Kidney glomerular epithelial cell (primary cell): ENCODE measurements around the gene CUTC.
"Not testable (repeated sequence)": the region's sequence is repeated elsewhere in the genome, so short reads cannot be mapped to it uniquely, and the experiment has no call there.

ENCODE experiments used
- DNase-seq: peaks from one replicate; lab custom pipeline; 2025; lab: John Stamatoyannopoulos, UW

The CUTC gene, protein sequence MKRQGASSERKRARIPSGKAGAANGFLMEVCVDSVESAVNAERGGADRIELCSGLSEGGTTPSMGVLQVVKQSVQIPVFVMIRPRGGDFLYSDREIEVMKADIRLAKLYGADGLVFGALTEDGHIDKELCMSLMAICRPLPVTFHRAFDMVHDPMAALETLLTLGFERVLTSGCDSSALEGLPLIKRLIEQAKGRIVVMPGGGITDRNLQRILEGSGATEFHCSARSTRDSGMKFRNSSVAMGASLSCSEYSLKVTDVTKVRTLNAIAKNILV

DNA sequence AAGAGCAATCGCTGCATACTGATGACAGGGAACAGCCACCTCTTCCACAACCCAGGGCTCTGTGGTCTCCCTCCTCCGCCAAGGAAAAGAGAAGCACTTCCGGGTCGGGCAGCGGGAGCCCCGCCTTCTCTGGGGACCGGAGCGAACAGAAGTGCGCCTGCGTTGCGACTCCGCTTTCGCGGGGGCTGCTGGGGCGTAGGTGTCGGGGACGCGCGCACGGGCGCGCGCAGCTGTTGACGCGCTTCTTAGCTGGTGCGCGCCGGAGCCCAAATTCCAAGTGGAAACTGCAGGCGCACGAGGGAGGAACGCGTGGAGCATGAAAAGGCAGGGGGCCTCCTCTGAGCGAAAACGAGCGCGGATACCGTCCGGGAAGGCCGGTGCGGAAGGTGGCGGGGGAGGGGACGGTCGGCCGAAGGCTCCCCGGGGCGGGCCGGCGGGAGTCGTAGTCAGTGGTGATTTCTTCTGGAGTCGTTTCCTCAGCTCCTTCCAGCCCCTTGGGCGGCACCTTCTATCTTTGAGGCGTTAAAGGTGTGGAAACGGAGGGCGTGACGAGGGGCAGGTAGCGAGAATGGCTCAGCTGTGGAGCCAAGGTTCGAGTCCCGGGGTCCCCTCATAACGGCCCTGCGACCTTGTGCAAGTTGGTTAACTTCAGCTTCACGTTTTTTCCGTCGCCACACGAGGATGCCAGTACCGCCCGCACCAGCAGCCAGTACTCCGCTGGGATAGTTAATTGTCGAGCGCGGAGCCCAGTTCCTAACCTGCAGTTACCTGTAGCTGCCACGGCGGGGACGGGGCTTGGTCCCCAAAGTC lies at the start of gene CUTC, which contains the start of gene COX15:
TSS of gene CUTC (plus strand) at position 202 of the 810 bp plus-strand sequence. CDS start at position 317, 115 bp downstream.
TSS of gene COX15 (minus strand) at position 95 of the 810 bp plus-strand sequence. CDS start at position 17, 78 bp downstream.
- peak; percentile 91 for DNase-seq

DNA sequence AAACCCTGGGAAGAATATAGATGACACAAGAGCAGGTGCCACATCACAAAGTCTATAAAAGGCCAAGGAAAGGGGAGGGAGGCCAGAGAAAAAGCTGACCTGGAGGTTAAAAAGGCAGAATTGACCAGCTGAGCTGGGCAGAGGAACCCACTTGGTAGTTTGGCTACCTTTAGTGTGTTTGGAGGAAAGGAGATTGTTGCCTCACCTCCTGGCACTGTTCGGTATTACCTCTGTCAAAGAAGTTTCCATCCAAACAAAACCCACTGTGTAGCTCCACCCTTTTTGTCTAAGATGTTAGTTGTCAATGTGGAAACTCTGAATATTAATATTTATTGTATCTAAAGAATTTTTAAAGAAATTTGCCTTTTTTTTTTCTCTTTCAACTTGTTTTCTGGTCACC lies 49.3 kb upstream of the CUTC start:
- DNase-seq: peak; percentile 45

DNA sequence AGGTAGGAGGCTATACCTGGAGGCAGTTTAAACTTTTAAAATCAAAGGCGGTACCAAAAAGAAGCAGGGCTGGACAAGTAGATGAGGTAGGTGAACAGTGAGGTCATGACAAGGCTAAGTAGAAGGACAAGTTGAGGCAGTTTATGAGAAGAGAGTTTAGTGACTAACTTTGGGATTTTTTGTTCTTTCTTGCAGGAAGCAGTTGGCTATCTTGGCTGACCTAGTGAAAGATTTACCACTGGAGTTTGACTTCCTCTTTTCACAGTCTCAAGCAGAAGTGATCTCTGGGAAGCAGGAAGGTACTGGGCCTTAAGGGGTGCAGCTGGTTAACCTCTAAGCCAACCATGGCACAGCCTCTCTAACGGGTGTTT lies 46.5 kb upstream of the CUTC start:
- no peak for DNase-seq

DNA sequence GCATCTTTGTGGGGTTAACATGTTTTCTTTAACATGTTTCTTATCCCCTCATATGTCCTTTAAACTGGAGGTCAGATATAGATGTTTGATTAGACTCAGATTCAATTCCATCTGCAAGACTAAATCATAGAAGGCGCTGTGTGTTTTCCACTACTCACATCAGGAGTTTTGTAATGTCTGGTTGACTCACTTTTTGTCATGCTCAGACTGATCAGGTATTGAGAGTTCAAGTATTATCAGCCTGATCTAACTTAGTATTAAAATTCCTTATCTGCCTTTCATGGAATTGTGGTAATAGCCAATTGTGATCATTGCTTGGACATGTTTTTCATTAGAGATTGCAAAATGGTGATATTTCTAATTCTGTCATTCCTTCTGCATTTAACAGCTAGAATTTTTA lies 42.6 kb upstream of the CUTC start:
- no peak for DNase-seq

DNA sequence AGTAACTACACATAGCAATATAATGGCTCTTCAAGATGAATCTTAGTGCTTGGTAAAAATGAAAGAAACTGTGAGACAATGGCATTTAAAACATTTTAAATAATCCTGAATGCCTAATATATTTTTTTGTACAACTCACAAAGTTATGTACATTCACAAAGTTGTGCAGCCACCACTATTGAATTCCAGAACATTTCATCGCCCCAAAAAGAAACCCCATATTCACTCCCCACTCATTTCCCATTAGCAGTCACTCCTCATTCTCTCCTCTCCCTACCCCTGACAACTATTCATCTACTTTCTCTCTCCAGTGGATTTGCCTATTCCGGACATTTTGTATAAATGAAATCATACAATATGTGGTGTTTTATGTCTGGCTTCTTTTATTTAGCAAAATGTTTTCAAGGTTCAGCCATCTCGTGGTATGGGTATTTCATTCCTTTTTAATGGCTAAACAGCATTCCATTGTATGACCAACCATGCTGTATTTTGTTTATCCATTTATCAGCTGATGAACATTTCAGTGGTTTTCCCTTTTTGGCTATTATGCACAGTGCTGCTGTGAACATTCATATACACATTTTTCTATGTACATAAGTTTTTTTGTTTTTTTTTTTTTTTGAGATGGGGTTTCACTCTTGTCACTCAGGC lies 38.0 kb upstream of the CUTC start:
- DNase-seq: peak; percentile 76

DNA sequence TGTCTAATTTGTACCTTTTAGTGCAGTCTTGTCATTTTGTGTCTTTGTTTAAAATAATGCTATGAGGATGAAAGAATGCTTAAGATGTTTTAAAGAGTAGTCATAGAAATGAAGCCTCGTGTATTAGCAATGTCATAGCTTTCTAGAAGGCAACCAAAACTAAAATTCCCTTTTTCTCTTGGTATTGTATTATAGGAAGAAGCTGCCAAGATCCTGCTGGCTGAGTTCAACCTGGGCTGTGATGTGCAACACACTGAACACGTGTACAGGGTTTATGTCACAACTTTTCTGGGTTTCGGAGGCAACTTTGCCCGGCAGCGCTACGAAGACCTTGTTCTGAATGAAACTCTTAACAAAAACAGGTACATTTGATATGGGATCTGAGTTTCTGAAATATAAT lies 36.3 kb upstream of the CUTC start:
- no peak for DNase-seq

DNA sequence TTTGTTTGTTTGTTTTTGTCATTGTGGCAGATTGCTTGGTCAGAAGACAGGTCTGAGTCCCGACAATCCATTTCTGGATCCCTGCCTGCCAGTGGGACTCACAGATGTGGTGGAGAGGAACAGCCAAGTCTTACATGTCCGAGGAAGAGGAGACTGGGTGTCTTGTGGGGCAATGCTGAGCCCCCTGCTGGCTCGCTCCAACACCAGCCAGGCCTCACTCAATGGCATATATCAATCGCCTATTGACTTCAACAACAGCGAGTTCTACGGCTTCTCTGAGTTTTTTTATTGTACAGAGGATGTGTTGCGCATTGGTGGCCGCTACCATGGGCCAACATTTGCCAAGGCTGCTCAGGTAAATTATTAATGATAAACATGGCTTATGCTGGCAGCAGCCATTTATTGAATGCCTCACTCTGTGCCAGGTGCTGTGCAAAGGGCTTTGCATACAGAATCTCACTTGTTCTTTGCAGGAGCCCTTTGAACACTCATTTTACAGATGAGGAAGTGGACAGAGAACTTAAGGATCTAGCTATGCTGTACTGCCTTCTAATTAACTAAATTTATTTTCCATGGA lies 33.4 kb upstream of the CUTC start:
- no peak for DNase-seq

DNA sequence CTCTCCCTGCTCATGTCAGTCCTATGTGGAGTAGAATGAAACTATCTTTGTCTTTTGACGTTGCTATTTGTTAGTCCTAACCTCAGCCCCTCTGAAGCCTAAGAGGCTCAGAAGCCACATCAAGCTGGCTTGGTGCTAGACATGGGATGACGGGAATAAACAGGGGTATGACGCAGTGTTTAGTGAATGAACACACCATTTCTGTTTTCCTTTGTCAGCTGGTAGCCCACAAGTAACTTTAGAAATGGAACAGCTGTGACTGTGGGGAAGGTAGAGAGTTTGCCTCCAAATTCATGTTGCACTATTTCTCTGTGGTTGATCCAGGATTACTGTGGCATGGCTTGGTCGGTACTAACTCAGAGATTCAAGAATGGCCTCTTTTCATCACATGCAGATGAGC lies 31.4 kb upstream of the CUTC start:
- no peak for DNase-seq

DNA sequence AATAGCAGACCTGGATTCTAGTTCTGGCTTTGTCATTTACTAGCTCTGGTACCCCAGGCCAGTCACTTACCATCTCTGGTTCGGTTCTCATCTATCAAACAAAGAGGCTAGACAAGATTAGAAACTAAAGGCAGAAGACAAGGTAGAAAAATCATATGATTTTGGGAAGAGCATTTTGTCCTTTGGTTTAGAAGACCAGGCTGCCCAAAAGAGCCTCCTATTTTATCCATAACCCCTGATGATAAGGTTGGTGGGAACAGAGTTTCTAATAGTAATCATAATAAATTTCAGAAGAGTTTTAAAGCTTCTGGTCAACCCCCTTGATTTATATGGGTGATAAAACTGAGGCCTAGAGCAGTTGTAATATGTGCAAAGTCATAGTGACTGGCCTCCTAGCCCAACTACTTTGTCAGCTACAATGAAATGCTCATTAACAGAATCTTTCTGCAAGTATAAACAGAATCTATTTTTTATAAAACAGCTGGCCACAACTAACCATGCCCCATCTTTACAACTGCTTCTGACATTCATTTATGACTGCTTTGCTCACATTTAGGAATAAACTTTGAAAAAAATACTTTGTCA lies 23.5 kb upstream of the CUTC start:
- DNase-seq: no peak

DNA sequence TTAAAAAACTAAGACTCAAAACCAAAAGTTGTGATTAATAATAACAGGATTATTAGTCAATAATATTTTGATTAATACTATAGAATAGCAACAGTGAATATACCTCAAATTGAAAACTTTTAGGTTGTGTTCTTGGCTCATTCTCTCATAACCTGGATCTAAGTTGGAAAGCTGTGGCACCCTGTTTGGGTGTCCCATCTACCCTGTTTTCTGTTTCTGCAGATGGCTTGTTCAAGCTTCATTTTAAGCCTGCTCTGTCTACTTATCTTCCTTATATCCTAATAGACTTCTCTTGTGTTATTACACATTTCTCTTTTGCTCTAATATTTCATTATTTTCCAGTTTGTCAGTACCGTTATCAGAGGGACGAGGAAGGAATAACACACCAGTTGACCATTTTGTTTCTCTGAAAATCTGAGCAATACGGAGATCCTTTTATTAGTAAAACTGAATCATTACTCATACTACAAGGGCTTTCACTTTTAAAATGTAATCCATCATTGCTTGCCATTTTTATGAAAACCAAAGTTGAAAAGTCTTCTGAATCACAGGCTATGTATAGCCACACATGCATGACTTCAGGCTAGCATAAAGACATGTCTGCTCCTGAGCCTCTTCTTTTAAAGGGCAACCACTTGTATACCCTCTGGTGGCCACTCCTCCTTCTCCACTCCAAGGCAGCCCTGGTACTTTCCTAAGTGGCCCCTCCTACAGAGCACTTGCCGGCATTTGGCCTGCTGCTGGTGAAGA lies 22.4 kb upstream of the CUTC start:
- DNase-seq: no peak

DNA sequence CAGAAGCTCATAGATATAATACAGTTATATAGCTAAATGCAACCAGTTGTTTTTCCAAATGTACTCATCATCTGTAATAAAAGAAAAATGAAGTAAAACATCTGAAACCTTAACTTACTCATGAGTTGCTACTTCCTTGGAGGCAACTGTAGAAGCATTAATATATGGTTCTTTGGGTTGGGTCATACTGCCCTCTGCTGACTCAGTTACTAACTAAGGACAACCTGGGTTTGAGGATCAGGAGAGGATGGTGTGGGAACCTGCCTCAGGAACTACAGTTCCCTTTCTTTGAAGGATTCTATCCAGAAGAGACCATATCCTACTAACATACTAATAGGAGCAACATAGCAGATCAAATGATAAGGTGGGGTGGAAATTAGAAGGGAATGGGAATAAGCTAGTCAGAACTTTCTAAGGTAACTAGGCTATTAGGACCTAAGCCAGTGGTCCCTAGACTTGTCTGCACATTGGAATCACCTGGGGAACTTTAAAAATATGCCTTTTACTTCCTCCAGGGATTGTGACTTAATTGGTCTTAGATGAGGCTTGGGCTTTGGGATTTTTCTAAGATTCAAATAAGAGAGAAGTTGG lies 20.8 kb upstream of the CUTC start:
- DNase-seq: peak; percentile 20

DNA sequence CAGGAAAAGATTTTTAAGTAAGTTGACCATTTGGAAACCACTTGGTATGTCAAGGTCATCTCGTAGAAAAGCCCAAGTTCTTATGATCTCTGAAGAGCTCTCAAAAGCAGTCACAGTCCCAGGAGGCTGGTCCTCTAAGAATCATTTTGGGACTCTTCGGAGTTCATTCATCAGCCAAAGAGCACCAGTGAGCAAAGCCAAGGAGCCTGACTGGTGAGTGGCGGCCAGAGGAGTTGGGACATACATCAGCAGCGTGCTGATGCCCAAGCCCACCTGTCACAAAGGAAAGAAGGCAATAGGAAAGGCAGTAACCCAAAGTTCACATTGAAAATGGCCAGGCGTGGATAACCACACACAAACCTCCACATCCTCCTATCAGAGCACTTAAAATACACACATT lies 17.6 kb upstream of the CUTC start:
- no peak for DNase-seq

DNA sequence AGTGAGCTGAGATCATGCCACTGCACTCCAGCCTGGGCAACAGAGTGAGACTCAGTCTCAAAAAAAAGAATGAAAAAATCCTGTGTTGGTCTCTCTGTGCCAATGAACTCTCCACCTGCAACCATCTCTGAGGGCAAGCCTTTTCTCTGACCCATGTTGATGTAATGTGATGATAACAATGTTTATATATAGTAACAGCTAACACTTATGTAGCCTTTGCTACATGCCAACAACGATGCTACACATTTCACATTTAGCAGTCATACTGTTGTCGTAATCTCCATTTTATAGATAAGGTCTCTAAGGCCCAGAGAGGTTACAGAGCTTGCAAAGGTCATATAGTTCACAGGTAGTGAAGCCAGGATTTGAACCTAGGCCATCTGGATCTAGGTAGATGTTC lies 11.6 kb upstream of the CUTC start:
- no peak for DNase-seq

DNA sequence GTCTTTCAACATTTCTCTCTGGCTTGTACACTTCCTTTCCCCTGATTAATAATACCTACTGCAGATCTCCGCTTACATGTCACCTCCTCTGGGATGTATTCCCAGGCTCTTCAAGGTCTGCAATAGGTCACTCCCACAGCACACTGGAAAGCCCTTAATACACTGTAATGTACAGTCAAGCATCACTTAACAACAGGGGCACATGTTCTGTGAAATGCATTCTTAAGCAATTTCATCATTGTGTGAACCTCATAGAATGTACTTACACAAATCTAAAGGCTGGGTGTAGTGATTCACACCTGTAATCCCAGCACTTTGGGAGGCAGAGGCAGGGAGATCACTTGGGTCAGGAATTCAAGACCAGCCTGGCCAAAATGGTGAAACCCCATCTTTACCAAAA lies 2.0 kb upstream of the CUTC start:
- DNase-seq: peak; percentile 64

DNA sequence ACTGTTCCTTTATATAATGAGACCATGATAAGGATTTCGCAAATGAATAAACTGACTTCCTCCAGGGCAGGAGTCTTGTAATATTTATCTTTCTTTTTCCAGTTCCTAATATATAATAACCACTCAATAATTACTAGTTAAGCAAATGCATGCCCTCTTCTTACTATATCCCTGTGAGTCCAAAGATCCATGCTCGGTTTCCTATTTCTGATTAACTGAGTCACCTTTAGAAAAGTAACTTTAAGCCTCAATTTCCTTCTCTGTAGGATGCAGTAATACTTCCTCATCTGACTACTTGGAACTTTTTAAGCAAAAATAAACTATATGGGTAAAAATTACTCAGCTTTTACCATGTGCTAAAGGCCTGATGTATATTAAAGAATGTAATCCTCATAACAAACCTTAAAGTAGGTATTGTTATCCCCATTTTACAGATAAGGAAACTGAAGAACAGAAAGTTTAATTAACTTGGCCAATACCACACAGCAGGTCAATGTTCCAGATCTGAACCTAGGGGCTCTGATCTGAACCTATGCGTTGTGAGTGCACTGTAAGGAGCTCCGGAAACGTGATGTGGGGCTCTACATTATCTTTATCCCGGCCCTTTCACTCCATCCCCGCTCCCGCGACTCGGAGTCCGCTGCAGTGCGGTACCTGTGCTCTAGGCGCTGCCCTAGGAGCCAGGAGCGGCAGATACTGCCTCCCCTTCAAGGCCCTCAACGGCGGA lies 565 bp upstream of the CUTC start:
- DNase-seq: no peak

DNA sequence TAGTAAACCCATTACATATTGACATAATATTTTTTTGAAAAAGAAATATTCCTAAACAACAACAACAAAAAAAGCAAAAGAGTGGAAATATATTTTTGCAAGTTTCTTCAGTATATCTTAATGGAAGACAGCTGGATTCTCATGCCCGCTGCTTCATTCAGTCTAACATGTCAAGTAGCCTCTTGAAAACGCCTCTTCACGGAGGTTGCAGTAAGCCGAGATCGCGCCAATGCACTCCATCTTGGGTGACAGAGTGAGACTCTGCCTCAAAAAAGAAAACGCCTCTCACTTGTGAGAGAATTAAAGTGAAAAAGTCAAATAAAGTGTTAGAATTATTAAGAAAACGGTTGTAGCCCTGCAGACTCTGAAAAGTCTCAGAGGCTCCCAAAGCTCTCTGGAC lies 1.3 kb downstream of the CUTC start:
- no peak for DNase-seq

DNA sequence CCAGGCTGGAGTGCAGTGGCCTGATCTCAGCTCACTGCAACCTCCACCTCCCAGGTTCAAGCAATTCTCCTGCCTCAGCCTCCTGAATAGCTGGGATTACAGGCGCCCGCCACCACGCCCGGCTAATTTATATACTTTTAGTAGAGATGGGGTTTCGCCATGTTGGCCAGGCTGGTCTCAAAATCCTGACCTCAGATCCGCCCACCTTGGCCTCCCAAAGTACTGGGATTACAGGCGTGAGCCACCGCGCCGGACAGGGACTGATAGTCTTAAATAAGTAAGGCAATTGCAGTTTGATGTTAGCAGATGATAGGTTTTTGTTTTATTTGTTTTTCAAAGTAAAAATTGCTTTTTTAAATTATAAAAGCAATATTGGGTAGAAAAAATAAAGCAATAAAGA lies 2.1 kb downstream of the CUTC start:
- not testable (repeated sequence) for DNase-seq

DNA sequence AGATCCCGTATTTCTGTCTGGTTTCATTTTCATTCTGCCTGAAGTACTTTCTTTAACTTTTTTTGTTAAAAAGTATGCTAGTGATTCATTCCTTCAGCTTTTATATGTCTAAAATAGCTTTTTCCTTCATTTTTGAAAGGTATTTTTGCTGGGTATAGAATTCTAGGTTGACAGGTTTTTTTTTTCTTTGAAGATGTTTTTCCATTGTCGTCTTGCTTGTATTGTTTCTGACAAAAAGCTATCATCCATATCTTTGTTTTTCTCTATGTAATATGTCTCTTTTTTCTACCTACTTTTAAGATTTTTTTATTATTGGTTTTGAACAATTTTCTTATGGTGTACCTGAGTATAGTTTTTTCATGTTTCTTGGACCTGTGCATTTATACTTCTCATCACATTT lies 8.2 kb downstream of the CUTC start:
- no peak for DNase-seq

DNA sequence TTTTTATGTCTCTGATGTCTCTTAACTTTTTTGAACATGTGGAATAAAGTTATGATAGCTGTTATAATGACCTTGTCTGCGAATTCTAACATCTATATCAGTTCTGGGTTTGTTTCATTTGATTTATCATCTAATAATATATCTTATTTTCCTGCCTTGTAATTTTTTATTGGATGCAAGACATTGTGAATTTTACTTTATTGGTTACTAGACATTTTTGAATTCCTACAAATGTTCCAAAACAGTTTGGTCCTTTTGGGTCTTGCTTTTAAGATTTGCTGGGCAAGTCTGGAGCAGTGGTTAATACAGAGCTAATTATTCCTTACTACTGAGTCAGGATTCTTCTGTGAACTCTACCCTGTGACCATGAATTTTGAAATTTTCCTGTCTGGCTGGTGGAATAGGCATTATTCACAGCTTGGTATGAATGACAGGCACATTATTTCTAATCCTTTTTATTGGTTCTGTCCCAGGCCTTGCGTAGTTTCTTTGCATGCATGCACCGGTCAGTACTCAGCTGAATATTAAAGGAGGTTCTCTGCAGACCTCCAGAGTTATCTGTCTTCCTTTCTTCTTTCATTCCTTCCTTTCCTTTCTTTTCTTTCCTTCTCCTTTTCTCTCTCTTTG lies 9.0 kb downstream of the CUTC start:
- no peak for DNase-seq

DNA sequence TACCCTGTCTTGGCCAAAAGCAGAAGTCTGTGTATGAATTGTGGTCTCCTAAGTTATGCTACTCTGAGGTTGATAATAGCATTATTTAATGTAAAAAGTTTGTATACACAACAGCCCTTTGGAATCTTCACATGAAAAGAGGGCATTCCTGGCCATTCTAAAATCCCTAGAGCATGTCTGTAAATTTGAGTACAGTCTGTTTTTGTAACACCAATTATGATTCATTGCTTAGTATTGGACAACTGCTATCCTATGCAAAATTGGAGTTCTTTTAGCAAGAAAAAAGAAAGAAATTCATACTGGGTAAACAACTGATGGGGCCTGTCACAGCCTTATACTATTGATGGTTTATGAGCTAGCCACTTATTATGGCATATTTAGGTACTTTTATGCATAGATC lies 10.2 kb downstream of the CUTC start:
- peak; percentile 13 for DNase-seq
